ENCODE results near the gene PAM.

GRCh38 chr5:102755686-102756371 lies 724 bp downstream of the PAM start:
- TF ChIP-seq EZH2 (IDR thresholded peaks at IDR 0.05): no peak
- TF ChIP-seq POLR2AphosphoS5 (IDR thresholded peaks at IDR 0.05; ENCODE audit: borderline replicate concordance, low read depth, low read length): no peak
